Stimulated activated CD8-positive, alpha-beta memory T cell treated with anti-CD3 and anti-CD28 coated beads, Interleukin-12 subunit alpha, Interleukin-12 subunit beta, amount 100 ng/mL, for 24 hours (primary cell): ENCODE results near the gene CCN2.
A peak's percentile ranks its signal among the peaks of the same experiment; 100 is the strongest.
"Not testable (repeated sequence)": the region's sequence is repeated elsewhere in the genome, so short reads cannot be mapped to it uniquely, and the experiment has no call there.

Experiments used
- DNase-seq: peaks from one replicate; pipeline ENCODE4 v3.0.0-alpha.2; 2020; ENCODE audit errors: extremely low read depth

Gene CCN2

GRCh38 chr6:131937703-131938631, 13.2 kb downstream of the CCN2 start:
- DNase-seq, result no peak

- DNase-seq, result no peak
Observed at GRCh38 chr6:131937226-131937625, 13.9 kb downstream of the CCN2 start.

GRCh38 chr6:131936156-131936555, 15.0 kb downstream of the CCN2 start:
- DNase-seq, result no peak

- no peak for DNase-seq
Observed at GRCh38 chr6:131931063-131931750, 20.0 kb downstream of the CCN2 start.

- DNase-seq, result no peak
Observed at GRCh38 chr6:131929976-131930375, 21.2 kb downstream of the CCN2 start.

GRCh38 chr6:131929264-131929663, 21.9 kb downstream of the CCN2 start:
- no peak for DNase-seq

GRCh38 chr6:131924881-131925474, 26.2 kb downstream of the CCN2 start:
- DNase-seq, result no peak

GRCh38 chr6:131923356-131923755, 27.8 kb downstream of the CCN2 start:
- DNase-seq, result no peak

- DNase-seq, result no peak
Observed at GRCh38 chr6:131920656-131921055, 30.5 kb downstream of the CCN2 start.

GRCh38 chr6:131918650-131919355, 32.4 kb downstream of the CCN2 start:
- DNase-seq, result no peak

- DNase-seq, result no peak
Observed at GRCh38 chr6:131917763-131918649, 33.2 kb downstream of the CCN2 start.

- no peak for DNase-seq
Observed at GRCh38 chr6:131917318-131917717, 33.9 kb downstream of the CCN2 start.

- no peak for DNase-seq
Observed at GRCh38 chr6:131916847-131917246, 34.3 kb downstream of the CCN2 start.

- not testable (repeated sequence) for DNase-seq
Observed at GRCh38 chr6:131916091-131916796, 34.9 kb downstream of the CCN2 start.

GRCh38 chr6:131914967-131915751, 36.0 kb downstream of the CCN2 start:
- peak; percentile 7 for DNase-seq

GRCh38 chr6:131914234-131914633, 36.9 kb downstream of the CCN2 start:
- DNase-seq, result no peak

- no peak for DNase-seq
Observed at GRCh38 chr6:131911951-131912350, 39.2 kb downstream of the CCN2 start.

- DNase-seq, result no peak
Observed at GRCh38 chr6:131910956-131911355, 40.2 kb downstream of the CCN2 start.

- no peak for DNase-seq
Observed at GRCh38 chr6:131910219-131910589, 41.0 kb downstream of the CCN2 start.
